ENCODE measurements around the gene SART3.

SART3 gene

GRCh38 chr12:108551535-108551934 lies 9.4 kb downstream of the SART3 start:
- DNase-seq (ENCODE audit: low spot score): no peak
- TF ChIP-seq CTCF (IDR thresholded peaks at IDR 0.05; ENCODE audit: extremely low read depth, missing control alignments): no peak

- no peak for TF ChIP-seq CTCF (IDR thresholded peaks at IDR 0.05; ENCODE audit: extremely low read depth, missing control alignments)
- DNase-seq (ENCODE audit: low spot score): no peak
Measured at GRCh38 chr12:108548954-108549521, 11.9 kb downstream of the SART3 start.

- no peak for TF ChIP-seq CTCF (IDR thresholded peaks at IDR 0.05; ENCODE audit: extremely low read depth, missing control alignments)
- no peak for DNase-seq (ENCODE audit: low spot score)
Measured at GRCh38 chr12:108547686-108548085, 13.3 kb downstream of the SART3 start.

- TF ChIP-seq CTCF (IDR thresholded peaks at IDR 0.05; ENCODE audit: extremely low read depth, missing control alignments): no peak
- DNase-seq (ENCODE audit: low spot score): no peak
Measured at GRCh38 chr12:108543652-108544051, 17.3 kb downstream of the SART3 start.

- no peak for TF ChIP-seq CTCF (IDR thresholded peaks at IDR 0.05; ENCODE audit: extremely low read depth, missing control alignments)
- DNase-seq (ENCODE audit: low spot score): no peak
Measured at GRCh38 chr12:108542320-108542719, 18.7 kb downstream of the SART3 start.

- no peak for TF ChIP-seq CTCF (IDR thresholded peaks at IDR 0.05; ENCODE audit: extremely low read depth, missing control alignments)
- DNase-seq (ENCODE audit: low spot score): no peak
Measured at GRCh38 chr12:108538616-108539195, 22.3 kb downstream of the SART3 start.

- no peak for DNase-seq (ENCODE audit: low spot score)
- TF ChIP-seq CTCF (IDR thresholded peaks at IDR 0.05; ENCODE audit: extremely low read depth, missing control alignments): no peak
Measured at GRCh38 chr12:108538146-108538545, 22.8 kb downstream of the SART3 start.

Data from GM20000 (cell line).